ENCODE results near the gene ABHD17C. TPM values are rescaled to one million over a fixed set of nuclear protein-coding genes. Genes with fewer than 3 reads are reported as not detected.

Gene ABHD17C
- total RNA-seq, 1 experiment from 2014 or later = 16.3 TPM

- no TSS peak for BruUV-seq (replicated peaks)
- DNase-seq (ENCODE audit: low read depth, low spot score) (no peak), ATAC-seq (no peak)
- Histone ChIP-seq H3K4me3 (ENCODE audit: low read depth in 2 of 2, low read length in 2 of 2) (no peak overlapping the region), H3K9me3 (ENCODE audit: control insufficient read depth, insufficient read depth, low read depth, low read length) (no peaks in the 10 kb centered on the region), H3K36me3 (ENCODE audit: control insufficient read depth, insufficient read depth, low read length) (no peaks in the 10 kb centered on the region), H3K27ac (ENCODE audit: low read length) (no peak overlapping the region), H3K4me1 (ENCODE audit: control insufficient read depth, insufficient read depth, low read length) (no peaks in the 10 kb centered on the region), H3K27me3 (ENCODE audit: control insufficient read depth, insufficient read depth, low read length) (peaks cover 4% of the 10 kb centered on the region; the same call in 1 of the 2 replicates)
- intact Hi-C loops (cut with micrococcal nuclease; ENCODE audit: unreplicated experiment) (no loop called here), in situ Hi-C loops (cut with HindIII; ENCODE audit: low pct_unique_long_range_greater_than_20kb, low sequenced_read_pairs) (no loop called here)
- ChIA-PET POLR2A (no interaction called here), CTCF (no interaction called here)
- TF ChIP-seq TCF7L2 (IDR thresholded peaks at IDR 0.05; ENCODE audit: low read depth, low read length) = no peak
- TF ChIP-seq REST (IDR thresholded peaks at IDR 0.05; ENCODE audit: insufficient read depth in 1 of 2, low read depth in 2 of 2, low read length in 1 of 2) = no peak
- no peak for TF ChIP-seq POLR2AphosphoS5 (IDR thresholded peaks at IDR 0.05; ENCODE audit: low read depth, low read length)
- TF ChIP-seq SIN3A (IDR thresholded peaks at IDR 0.05; ENCODE audit: borderline replicate concordance, insufficient read depth, low read depth, low read length) = no peak
- no peak for TF ChIP-seq CTCF (IDR thresholded peaks at IDR 0.05)
Observed at GRCh38 chr15:80685628-80686027, 9.5 kb upstream of the ABHD17C start.

- Histone ChIP-seq H3K36me3 (ENCODE audit: control insufficient read depth, insufficient read depth, low read length) (no peaks in the 10 kb centered on the region), H3K27ac (ENCODE audit: low read length) (no peak overlapping the region), H3K27me3 (ENCODE audit: control insufficient read depth, insufficient read depth, low read length) (no peaks in the 10 kb centered on the region), H3K9me3 (ENCODE audit: control insufficient read depth, insufficient read depth, low read depth, low read length) (no peaks in the 10 kb centered on the region), H3K4me3 (ENCODE audit: low read depth in 2 of 2, low read length in 2 of 2) (no peak overlapping the region), H3K4me1 (ENCODE audit: control insufficient read depth, insufficient read depth, low read length) (peaks cover 4% of the 10 kb centered on the region)
- in situ Hi-C loops (cut with HindIII; ENCODE audit: low pct_unique_long_range_greater_than_20kb, low sequenced_read_pairs) (no loop called here), intact Hi-C loops (cut with micrococcal nuclease; ENCODE audit: unreplicated experiment) (no loop called here)
- ChIA-PET POLR2A (no interaction called here), CTCF (no interaction called here)
- no peak for DNase-seq (ENCODE audit: low read depth, low spot score)
- BruUV-seq (replicated peaks) = no TSS peak
- no peak for ATAC-seq
- no peak for TF ChIP-seq REST (IDR thresholded peaks at IDR 0.05; ENCODE audit: insufficient read depth in 1 of 2, low read depth in 2 of 2, low read length in 1 of 2)
- no peak for TF ChIP-seq CTCF (IDR thresholded peaks at IDR 0.05)
Observed at GRCh38 chr15:80689294-80689693, 5.8 kb upstream of the ABHD17C start.
